Kidney (tissue), 14 donors: ENCODE results near the gene LPAR3. TPM values are rescaled to one million over a fixed set of nuclear protein-coding genes. Genes with fewer than 3 reads are reported as not detected.

Source experiments
- DNase-seq, 5 donors: peaks; one replicate each; pipeline ENCODE4 v3.0.0-alpha.2; 2013 to 2020
- FAIRE-seq: peaks from 2 replicates; lab custom pipeline; 2012; peaks lifted over from hg19 to GRCh38; lab: Jason Lieb, UNC
- H3K27ac ChIP-seq, 2 donors: one replicate each; pipeline ENCODE4 v1.7.0; 2013; ENCODE audit warnings: low read depth in 2 of 2, low read length in 2 of 2, inconsistent platforms in 1 of 2
- H3K27me3 ChIP-seq: one replicate; pipeline ENCODE4 v1.7.1; 2013; ENCODE audit warnings: low read length, inconsistent platforms; ENCODE audit not compliant: control insufficient read depth, insufficient read depth
- H3K36me3 ChIP-seq, 3 donors: one replicate each; pipeline versions ENCODE4 v1.7.0 to v1.7.1; 2013; ENCODE audit warnings: low read length in 3 of 3, control low read depth in 1 of 3, inconsistent platforms in 1 of 3; ENCODE audit not compliant: insufficient read depth in 3 of 3, control insufficient read depth in 2 of 3
- H3K4me1 ChIP-seq, 3 donors: one replicate each; pipeline versions ENCODE4 v1.7.0 to v1.7.1; 2013; ENCODE audit warnings: low read length in 3 of 3, inconsistent platforms in 1 of 3, low read depth in 1 of 3; ENCODE audit not compliant: control insufficient read depth in 2 of 3, insufficient read depth in 2 of 3
- H3K4me3 ChIP-seq, 3 donors: one replicate each; pipeline versions ENCODE4 v1.7.0 to v1.8.1; 2013; ENCODE audit warnings: low read length in 3 of 3, control low read depth in 1 of 3, inconsistent platforms in 1 of 3
- H3K9ac ChIP-seq, 3 donors: one replicate each; pipeline versions ENCODE4 v1.7.0 to v1.7.1; 2013; ENCODE audit warnings: low read length in 3 of 3, control low read depth in 1 of 3, inconsistent platforms in 1 of 3
- H3K9me3 ChIP-seq, 3 donors: one replicate each; pipeline versions ENCODE4 v1.7.0 to v1.7.1; 2013; ENCODE audit warnings: low read length in 3 of 3, control low read depth in 1 of 3, inconsistent platforms in 1 of 3; ENCODE audit not compliant: control insufficient read depth in 2 of 3, insufficient read depth in 1 of 3
- intact Hi-C: fragments of 100-400 bp; cut with DNase I; formaldehyde crosslinking; loops from one replicate; pipeline ENCODE4 v1.11.1; 2022
- polyA plus RNA-seq: library from polyadenylated mRNA; stranded (reverse); fragments of 350-450 nt; fragmentation: Illumina TruSeq; extraction: RNeasy Lipid Tissue Mini Kit (QIAGEN cat#74804); gene quantifications from one replicate; pipeline ENCODE4 v1.2.3, GENCODE V29; 2014; ENCODE audit warnings: low read depth, low replicate concordance; ENCODE audit not compliant: insufficient read depth
- total RNA-seq: library from RNA; stranded (reverse); fragmentation: NEBNext Ultra II Directional; extraction: Animal tissue kit (Norgen Biotek cat#: 25700); gene quantifications from one replicate; pipeline ENCODE4 v1.2.1, GENCODE V29; 2021
- TF ChIP-seq, protein P1 (sequence below): IDR thresholded peaks from 3 replicates; pipeline ENCODE4 v1.5.1; 2012; ENCODE audit warnings: mild to moderate bottlenecking, moderate library complexity, borderline replicate concordance; ENCODE audit not compliant: insufficient read depth; ENCODE audit errors: extremely low read depth
- donor health status: control.
- donor health status: control.
- donor health status: control.
- donor health status: control.
- donor health status: control.
- donor health status: DM: yes; HTN: yes; CAD: no.
- donor health status: Normal renal cell carcinoma (clear cell type).

LPAR3 gene
- total and polyA plus RNA-seq, 2 donors from 2014 or later = 0.22 TPM; not detected in 1

- intact Hi-C loops = no loop called here
- Histone ChIP-seq H3K27ac (no peak overlapping the region), H3K4me1 (no peaks in the 10 kb centered on the region), H3K36me3 (no peaks in the 10 kb centered on the region), H3K9ac (no peak overlapping the region), H3K4me3 (no peak overlapping the region), H3K9me3 (no peaks in the 10 kb centered on the region), H3K27me3 (no peaks in the 10 kb centered on the region)
- FAIRE-seq (no peak), DNase-seq (no peak)
- TF ChIP-seq, protein P1, sequence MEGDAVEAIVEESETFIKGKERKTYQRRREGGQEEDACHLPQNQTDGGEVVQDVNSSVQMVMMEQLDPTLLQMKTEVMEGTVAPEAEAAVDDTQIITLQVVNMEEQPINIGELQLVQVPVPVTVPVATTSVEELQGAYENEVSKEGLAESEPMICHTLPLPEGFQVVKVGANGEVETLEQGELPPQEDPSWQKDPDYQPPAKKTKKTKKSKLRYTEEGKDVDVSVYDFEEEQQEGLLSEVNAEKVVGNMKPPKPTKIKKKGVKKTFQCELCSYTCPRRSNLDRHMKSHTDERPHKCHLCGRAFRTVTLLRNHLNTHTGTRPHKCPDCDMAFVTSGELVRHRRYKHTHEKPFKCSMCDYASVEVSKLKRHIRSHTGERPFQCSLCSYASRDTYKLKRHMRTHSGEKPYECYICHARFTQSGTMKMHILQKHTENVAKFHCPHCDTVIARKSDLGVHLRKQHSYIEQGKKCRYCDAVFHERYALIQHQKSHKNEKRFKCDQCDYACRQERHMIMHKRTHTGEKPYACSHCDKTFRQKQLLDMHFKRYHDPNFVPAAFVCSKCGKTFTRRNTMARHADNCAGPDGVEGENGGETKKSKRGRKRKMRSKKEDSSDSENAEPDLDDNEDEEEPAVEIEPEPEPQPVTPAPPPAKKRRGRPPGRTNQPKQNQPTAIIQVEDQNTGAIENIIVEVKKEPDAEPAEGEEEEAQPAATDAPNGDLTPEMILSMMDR = no peak
These were observed 40.1 kb upstream of the LPAR3 start for GRCh38 chr1:84933011-84933611.

DNA sequence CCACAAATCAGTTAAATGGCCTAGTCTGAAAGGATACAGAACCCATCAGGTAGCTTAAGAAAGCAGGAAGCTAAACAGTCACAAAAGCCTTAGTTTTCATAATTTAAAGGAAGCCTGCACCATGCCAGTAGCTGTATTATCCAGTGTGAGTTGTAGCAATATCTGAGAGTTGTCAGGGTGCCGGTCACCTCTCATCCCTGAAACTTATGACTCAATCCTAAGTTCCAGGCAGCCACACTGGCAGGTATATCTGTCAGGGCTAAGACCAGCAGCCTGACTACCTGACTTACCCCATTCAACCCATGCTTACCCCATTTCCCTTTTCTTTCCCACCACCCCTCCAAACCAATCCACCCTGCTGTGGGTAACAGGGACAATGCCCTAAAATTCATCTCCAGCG is 37.8 kb upstream of the LPAR3 start:
- H3K27me3 ChIP-seq = no peaks in the 10 kb centered on the region
- H3K4me1 ChIP-seq = no peaks in the 10 kb centered on the region
- no peak overlapping the region for H3K4me3 ChIP-seq
- no peak overlapping the region for H3K27ac ChIP-seq
- H3K9me3 ChIP-seq = no peaks in the 10 kb centered on the region
- H3K9ac ChIP-seq = no peak overlapping the region
- intact Hi-C loops = no loop called here
- TF ChIP-seq, protein P1 = no peak
- no peaks in the 10 kb centered on the region for H3K36me3 ChIP-seq
- DNase-seq (no peak), FAIRE-seq (no peak)

DNA sequence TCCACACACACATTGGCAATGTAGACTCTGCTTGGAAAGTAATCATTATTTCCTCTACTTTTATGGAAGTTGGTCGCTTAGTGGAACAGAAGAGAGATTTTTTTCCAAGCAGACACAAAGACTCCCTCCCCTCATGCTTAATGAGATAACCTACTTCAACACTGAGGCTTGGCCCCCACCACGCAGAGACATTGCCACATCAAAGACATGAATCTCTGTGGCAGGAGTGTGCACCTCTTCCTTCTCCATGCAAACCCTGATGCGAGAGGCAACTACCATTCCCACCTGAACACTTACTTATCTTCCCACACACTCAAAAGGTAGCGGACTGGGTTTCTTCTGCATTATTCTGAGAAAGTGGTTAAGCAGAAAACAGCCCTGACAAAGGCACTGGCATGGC is 37.3 kb upstream of the LPAR3 start:
- no peaks in the 10 kb centered on the region for H3K4me1 ChIP-seq
- no peak overlapping the region for H3K4me3 ChIP-seq
- H3K27ac ChIP-seq = no peak overlapping the region
- no peak for FAIRE-seq
- DNase-seq = no peak
- H3K27me3 ChIP-seq = no peaks in the 10 kb centered on the region
- H3K36me3 ChIP-seq = no peaks in the 10 kb centered on the region
- intact Hi-C loops = no loop called here
- TF ChIP-seq, protein P1 = no peak
- H3K9ac ChIP-seq = no peak overlapping the region
- H3K9me3 ChIP-seq = no peaks in the 10 kb centered on the region

GRCh38 chr1:84929581-84929980 is 36.6 kb upstream of the LPAR3 start:
- intact Hi-C loops = no loop called here
- no peak overlapping the region for H3K9ac ChIP-seq
- no peak overlapping the region for H3K4me3 ChIP-seq
- TF ChIP-seq, protein P1 = no peak
- no peaks in the 10 kb centered on the region for H3K36me3 ChIP-seq
- FAIRE-seq (no peak), DNase-seq (no peak)
- H3K9me3 ChIP-seq = no peaks in the 10 kb centered on the region
- H3K27ac ChIP-seq = no peak overlapping the region
- no peaks in the 10 kb centered on the region for H3K27me3 ChIP-seq
- H3K4me1 ChIP-seq = no peaks in the 10 kb centered on the region
